Hepatocyte (in vitro differentiated cells): ENCODE results near the gene MTG2.

Experiments used
- EZH2 ChIP-seq: fragments of 200-600 bp; sonication (generic); IDR thresholded peaks from 2 replicates; pipeline ENCODE4 v1.6.1; 2016; ENCODE audit warnings: antibody characterized with exemption, mild to moderate bottlenecking, borderline replicate concordance
- EZH2phosphoT487 ChIP-seq: fragments of 200-600 bp; sonication (generic); IDR thresholded peaks from one replicate; pipeline ENCODE4 v1.6.1; 2018; ENCODE audit warnings: antibody characterized with exemption, mild to moderate bottlenecking, low read depth, moderate library complexity; ENCODE audit not compliant: unreplicated experiment, severe bottlenecking
- TF ChIP-seq, protein P1 (sequence below): fragments of 200-600 bp; sonication (generic); IDR thresholded peaks from 2 replicates; pipeline ENCODE4 v1.5.1; 2016; ENCODE audit warnings: antibody characterized with exemption, mild to moderate bottlenecking; ENCODE audit not compliant: poor library complexity

DNA sequence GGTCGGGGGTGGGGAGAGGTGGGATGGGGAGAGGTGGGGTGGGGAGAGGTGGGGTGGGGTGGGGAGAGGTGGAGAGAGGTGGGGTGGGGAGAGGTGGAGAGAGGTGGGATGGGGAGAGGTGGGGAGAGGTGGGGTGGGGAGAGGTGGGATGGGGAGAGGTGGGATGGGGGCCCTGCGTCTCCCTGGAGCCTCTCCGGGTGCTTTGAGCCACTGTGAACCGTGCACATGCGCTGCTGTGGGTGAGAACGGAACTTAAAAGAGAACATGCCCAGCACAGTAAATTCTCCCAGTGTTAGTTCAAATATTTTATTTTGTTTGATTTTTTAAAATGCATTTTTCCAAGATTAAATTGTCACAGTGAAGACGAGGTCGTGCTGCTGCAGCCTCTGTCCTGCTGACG lies 22.6 kb upstream of the MTG2 start:
- TF ChIP-seq, protein P1, sequence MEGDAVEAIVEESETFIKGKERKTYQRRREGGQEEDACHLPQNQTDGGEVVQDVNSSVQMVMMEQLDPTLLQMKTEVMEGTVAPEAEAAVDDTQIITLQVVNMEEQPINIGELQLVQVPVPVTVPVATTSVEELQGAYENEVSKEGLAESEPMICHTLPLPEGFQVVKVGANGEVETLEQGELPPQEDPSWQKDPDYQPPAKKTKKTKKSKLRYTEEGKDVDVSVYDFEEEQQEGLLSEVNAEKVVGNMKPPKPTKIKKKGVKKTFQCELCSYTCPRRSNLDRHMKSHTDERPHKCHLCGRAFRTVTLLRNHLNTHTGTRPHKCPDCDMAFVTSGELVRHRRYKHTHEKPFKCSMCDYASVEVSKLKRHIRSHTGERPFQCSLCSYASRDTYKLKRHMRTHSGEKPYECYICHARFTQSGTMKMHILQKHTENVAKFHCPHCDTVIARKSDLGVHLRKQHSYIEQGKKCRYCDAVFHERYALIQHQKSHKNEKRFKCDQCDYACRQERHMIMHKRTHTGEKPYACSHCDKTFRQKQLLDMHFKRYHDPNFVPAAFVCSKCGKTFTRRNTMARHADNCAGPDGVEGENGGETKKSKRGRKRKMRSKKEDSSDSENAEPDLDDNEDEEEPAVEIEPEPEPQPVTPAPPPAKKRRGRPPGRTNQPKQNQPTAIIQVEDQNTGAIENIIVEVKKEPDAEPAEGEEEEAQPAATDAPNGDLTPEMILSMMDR, result no peak
- TF ChIP-seq EZH2, result no peak
- no peak for TF ChIP-seq EZH2phosphoT487
